H9 (cell line): ENCODE measurements around the gene GAREM2. TPM values are rescaled to one million over a fixed set of nuclear protein-coding genes. Genes with fewer than 3 reads are reported as not detected.

Experiments
- DNase-seq: peaks from one replicate; pipeline ENCODE4 v3.0.0-alpha.2; 2017
- H2AFZ ChIP-seq: one replicate; pipeline ENCODE4 v1.6.1; 2013; ENCODE audit warnings: mild to moderate bottlenecking, low read length, control low read depth, moderate library complexity
- H2AK5ac ChIP-seq: 2 replicates; pipeline ENCODE4 v1.6.1; 2013; ENCODE audit warnings: low read length, control low read depth, mixed read lengths; ENCODE audit not compliant: insufficient read length
- H2BK120ac ChIP-seq: one replicate; pipeline ENCODE4 v1.6.1; 2013; ENCODE audit warnings: low read depth, mild to moderate bottlenecking, low read length, control low read depth, inconsistent platforms; ENCODE audit not compliant: poor library complexity, severe bottlenecking
- H2BK12ac ChIP-seq: 2 replicates; pipeline ENCODE4 v1.6.1; 2013; ENCODE audit warnings: low read length, control low read depth, mixed read lengths, low read depth; ENCODE audit not compliant: insufficient read length
- H2BK15ac ChIP-seq: 2 replicates; pipeline ENCODE4 v1.6.1; 2013; ENCODE audit warnings: low read depth, low read length, control low read depth
- H2BK20ac ChIP-seq: one replicate; pipeline ENCODE4 v1.6.1; 2013; ENCODE audit warnings: low read depth, mild to moderate bottlenecking, low read length, control low read depth, inconsistent platforms; ENCODE audit not compliant: poor library complexity, severe bottlenecking
- H2BK5ac ChIP-seq: 2 replicates; pipeline ENCODE4 v1.6.1; 2013; ENCODE audit warnings: low read length, control low read depth, mixed read lengths; ENCODE audit not compliant: insufficient read length
- H3K14ac ChIP-seq: 2 replicates; pipeline ENCODE4 v1.6.1; 2013; ENCODE audit warnings: low read length, control low read depth; ENCODE audit not compliant: insufficient read depth
- H3K18ac ChIP-seq: 2 replicates; pipeline ENCODE4 v1.6.1; 2013; ENCODE audit warnings: low read depth, mild to moderate bottlenecking, mixed read lengths, low read length, control low read depth; ENCODE audit not compliant: insufficient read length
- H3K23ac ChIP-seq: 2 replicates; pipeline ENCODE4 v1.6.1; 2013; ENCODE audit warnings: low read length, control low read depth, mixed read lengths, low read depth; ENCODE audit not compliant: insufficient read length
- H3K23me2 ChIP-seq: 2 replicates; pipeline ENCODE4 v1.6.1; 2013; ENCODE audit warnings: low read depth, mild to moderate bottlenecking, mixed read lengths, low read length, control low read depth; ENCODE audit not compliant: insufficient read length, poor library complexity, severe bottlenecking
- H3K27ac ChIP-seq: 2 replicates; pipeline ENCODE4 v1.5.1; 2013; ENCODE audit warnings: low read length, control low read depth, mixed read lengths, low read depth; ENCODE audit not compliant: insufficient read length
- H3K27me3 ChIP-seq: 2 replicates; pipeline ENCODE4 v1.6.1; 2013; ENCODE audit warnings: low read length, control low read depth, inconsistent platforms; ENCODE audit not compliant: insufficient read depth
- H3K4ac ChIP-seq: 2 replicates; pipeline ENCODE4 v1.6.1; 2013; ENCODE audit warnings: low read depth, mild to moderate bottlenecking, control low read depth, inconsistent platforms, low read length, moderate library complexity
- H3K4me1 ChIP-seq: 2 replicates; pipeline ENCODE4 v1.6.1; 2013; ENCODE audit warnings: low read length, control low read depth, inconsistent platforms; ENCODE audit not compliant: insufficient read depth
- H3K4me2 ChIP-seq: 2 replicates; pipeline ENCODE4 v1.6.1; 2013; ENCODE audit warnings: low read length, control low read depth, mixed read lengths; ENCODE audit not compliant: insufficient read length, insufficient read depth
- H3K56ac ChIP-seq: 2 replicates; pipeline ENCODE4 v1.6.1; 2013; ENCODE audit warnings: low read depth, mild to moderate bottlenecking, mixed read lengths, low read length, control low read depth; ENCODE audit not compliant: insufficient read length
- H3K79me1 ChIP-seq: 2 replicates; pipeline ENCODE4 v1.6.1; 2013; ENCODE audit warnings: low read depth, mild to moderate bottlenecking, moderate library complexity, low read length, control low read depth, inconsistent platforms; ENCODE audit not compliant: insufficient read depth, poor library complexity, severe bottlenecking
- H3K79me2 ChIP-seq: 2 replicates; pipeline ENCODE4 v1.6.1; 2013; ENCODE audit warnings: low read length, control low read depth, inconsistent platforms; ENCODE audit not compliant: insufficient read depth
- H3K9ac ChIP-seq: 2 replicates; pipeline ENCODE4 v1.6.1; 2013; ENCODE audit warnings: low read length, control low read depth, mixed read lengths; ENCODE audit not compliant: insufficient read length; ENCODE audit errors: extremely low read depth
- H3K9me3 ChIP-seq: one replicate; pipeline ENCODE4 v1.6.1; 2013; ENCODE audit warnings: low read depth, low read length, inconsistent platforms; ENCODE audit not compliant: control insufficient read depth
- H3T11ph ChIP-seq: one replicate; pipeline ENCODE4 v1.6.1; 2013; ENCODE audit warnings: mild to moderate bottlenecking, low read length, control low read depth, inconsistent platforms
- H4K20me1 ChIP-seq: one replicate; pipeline ENCODE4 v1.6.1; 2013; ENCODE audit not compliant: control insufficient read depth, insufficient read length, insufficient read depth
- H4K5ac ChIP-seq: 2 replicates; pipeline ENCODE4 v1.6.1; 2013; ENCODE audit warnings: low read depth, mild to moderate bottlenecking, mixed read lengths, low read length, control low read depth; ENCODE audit not compliant: insufficient read length
- H4K8ac ChIP-seq: replicated peaks from 2 replicates; pipeline ENCODE4 v1.6.1; 2013; ENCODE audit warnings: low read length, control low read depth, mixed read lengths, low read depth; ENCODE audit not compliant: insufficient read length
- H4K91ac ChIP-seq: 2 replicates; pipeline ENCODE4 v1.6.1; 2013; ENCODE audit warnings: low read depth, mild to moderate bottlenecking, moderate library complexity, mixed read lengths, low read length, control low read depth; ENCODE audit not compliant: insufficient read length
- H3K27ac Mint-ChIP-seq, 3 experiments: 2 replicates in 2 of 3; 3 replicates in 1 of 3; pipeline ENCODE4 v1.8.0; 2020 to 2021; ENCODE audit warnings: mixed read lengths in 3 of 3, mild to moderate bottlenecking in 1 of 3, moderate library complexity in 1 of 3
- H3K27me3 Mint-ChIP-seq: 2 replicates; pipeline ENCODE4 v1.8.0; 2021; ENCODE audit warnings: low read depth, mild to moderate bottlenecking, moderate library complexity, mixed read lengths
- H3K36me3 Mint-ChIP-seq, 3 experiments: 2 replicates in 2 of 3; 3 replicates in 1 of 3; pipeline ENCODE4 v1.8.0; 2020 to 2021; ENCODE audit warnings: low read depth in 3 of 3, mixed read lengths in 3 of 3; ENCODE audit not compliant: insufficient read depth in 1 of 3
- H3K4me1 Mint-ChIP-seq, 2 experiments: 2 replicates each; pipeline ENCODE4 v1.8.0; 2020; ENCODE audit warnings: mixed read lengths in 2 of 2
- H3K4me3 Mint-ChIP-seq, 2 experiments: 2 replicates in 1 of 2; 3 replicates in 1 of 2; pipeline ENCODE4 v1.8.0; 2020 to 2021; ENCODE audit warnings: mild to moderate bottlenecking in 2 of 2, mixed read lengths in 2 of 2, moderate library complexity in 1 of 2
- H3K9me3 Mint-ChIP-seq, 2 experiments: 2 replicates in 1 of 2; 3 replicates in 1 of 2; pipeline ENCODE4 v1.8.0; 2020; ENCODE audit warnings: mild to moderate bottlenecking in 2 of 2, mixed read lengths in 2 of 2, moderate library complexity in 1 of 2
- WGBS: extraction: QIAGEN DNeasy Blood & Tissue Kit; methylation state at CpG from one replicate; pipeline ENCODE4 v1.1.7; 2013; ENCODE audit warnings: missing lambda C conversion rate, low lambda C conversion rate, mixed read lengths; ENCODE audit not compliant: insufficient read length; ENCODE audit errors: extremely low coverage; 5-methylcytosine and 5-hydroxymethylcytosine counted together
- total RNA-seq: library from RNA; stranded (reverse); gene quantifications from 2 replicates; pipeline ENCODE4 v1.2.1, GENCODE V29; 2021
- TF ChIP-seq, protein P1 (sequence below): fragments of 200-600 bp; sonication (generic); conservative IDR thresholded peaks from 3 replicates; pipeline ENCODE4 v1.8.0; 2021; ENCODE audit warnings: antibody characterized with exemption, mild to moderate bottlenecking

GAREM2 gene
- total RNA-seq, 1 experiment from 2014 or later: 14.4 TPM

DNA sequence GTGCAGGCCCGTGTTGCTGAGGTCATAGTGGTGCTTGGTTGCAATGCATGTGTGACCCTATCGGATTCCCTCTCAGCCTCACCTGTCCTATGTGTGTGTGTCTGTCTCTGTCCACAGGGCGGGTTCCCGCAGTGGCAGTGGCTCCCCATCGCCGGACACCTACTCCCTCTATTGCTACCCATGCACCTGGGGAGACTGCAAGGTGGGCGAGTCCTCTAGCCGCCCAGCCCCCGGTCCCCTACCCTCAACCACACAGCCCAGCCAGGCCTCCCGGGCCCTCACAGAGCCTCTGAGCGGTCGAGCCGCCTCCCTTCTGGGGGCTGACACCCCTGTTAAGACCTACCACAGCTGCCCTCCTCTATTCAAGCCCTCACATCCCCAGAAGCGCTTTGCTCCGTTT, 14.2 kb downstream of the GAREM2 start:
- H3K4ac ChIP-seq: no peak overlapping the region
- H3K14ac ChIP-seq: no peak overlapping the region
- H2AK5ac ChIP-seq: no peak overlapping the region
- H2BK20ac ChIP-seq: no peak overlapping the region
- H2BK5ac ChIP-seq: no peak overlapping the region
- H2AFZ ChIP-seq: no peak overlapping the region
- no peak for DNase-seq
- no peaks in the 10 kb centered on the region for H3K79me1 ChIP-seq
- no peaks in the 10 kb centered on the region for H3K4me1 ChIP-seq
- no peaks in the 10 kb centered on the region for H3K27me3 ChIP-seq
- no peaks in the 10 kb centered on the region for H3K9me3 ChIP-seq
- H3K23me2 ChIP-seq: no peaks in the 10 kb centered on the region
- H4K5ac ChIP-seq: no peak overlapping the region
- H3K9me3 Mint-ChIP-seq: no peaks in the 10 kb centered on the region; a peak in 1 of 5 replicates
- no peak overlapping the region for H4K91ac ChIP-seq
- peaks cover 19 to 47% (median 43%) of the 10 kb centered on the region in 3 experiments for H3K36me3 Mint-ChIP-seq
- no CpG with 5 or more reads among the region's 15 CpGs for WGBS
- H2BK15ac ChIP-seq: no peak overlapping the region
- no peak overlapping the region for H3K27ac ChIP-seq
- no peak overlapping the region for H3K18ac ChIP-seq
- no peak overlapping the region for H3K23ac ChIP-seq
- no peak overlapping the region for H3T11ph ChIP-seq
- H3K4me3 Mint-ChIP-seq: peak overlapping the region in 1 of 2 experiments; percentile 46; a peak in 2 of 5 replicates
- H2BK12ac ChIP-seq: no peak overlapping the region
- H3K27me3 Mint-ChIP-seq: peaks cover 25% of the 10 kb centered on the region
- no peak overlapping the region for H3K9ac ChIP-seq
- H4K8ac ChIP-seq: no peak overlapping the region
- no peak overlapping the region for H3K56ac ChIP-seq
- H3K79me2 ChIP-seq: no peaks in the 10 kb centered on the region
- H4K20me1 ChIP-seq: no peaks in the 10 kb centered on the region
- no peak overlapping the region for H2BK120ac ChIP-seq
- H3K4me2 ChIP-seq: no peak overlapping the region
- TF ChIP-seq, protein P1, sequence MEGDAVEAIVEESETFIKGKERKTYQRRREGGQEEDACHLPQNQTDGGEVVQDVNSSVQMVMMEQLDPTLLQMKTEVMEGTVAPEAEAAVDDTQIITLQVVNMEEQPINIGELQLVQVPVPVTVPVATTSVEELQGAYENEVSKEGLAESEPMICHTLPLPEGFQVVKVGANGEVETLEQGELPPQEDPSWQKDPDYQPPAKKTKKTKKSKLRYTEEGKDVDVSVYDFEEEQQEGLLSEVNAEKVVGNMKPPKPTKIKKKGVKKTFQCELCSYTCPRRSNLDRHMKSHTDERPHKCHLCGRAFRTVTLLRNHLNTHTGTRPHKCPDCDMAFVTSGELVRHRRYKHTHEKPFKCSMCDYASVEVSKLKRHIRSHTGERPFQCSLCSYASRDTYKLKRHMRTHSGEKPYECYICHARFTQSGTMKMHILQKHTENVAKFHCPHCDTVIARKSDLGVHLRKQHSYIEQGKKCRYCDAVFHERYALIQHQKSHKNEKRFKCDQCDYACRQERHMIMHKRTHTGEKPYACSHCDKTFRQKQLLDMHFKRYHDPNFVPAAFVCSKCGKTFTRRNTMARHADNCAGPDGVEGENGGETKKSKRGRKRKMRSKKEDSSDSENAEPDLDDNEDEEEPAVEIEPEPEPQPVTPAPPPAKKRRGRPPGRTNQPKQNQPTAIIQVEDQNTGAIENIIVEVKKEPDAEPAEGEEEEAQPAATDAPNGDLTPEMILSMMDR: no peak
- H3K4me1 Mint-ChIP-seq: peaks cover 15 to 23% of the 10 kb centered on the region in 2 experiments
- H3K27ac Mint-ChIP-seq: peak overlapping the region in 1 of 3 experiments; percentile 80; a peak in 1 of 7 replicates
